CD4-positive, alpha-beta T cell (primary cell): ENCODE results near the gene SMYD3. TPM values are rescaled to one million over a fixed set of nuclear protein-coding genes. Genes with fewer than 3 reads are reported as not detected.

Experiments
- ATAC-seq: fragments of 200-7000 bp; cut with Tn5 transposase; one replicate; pipeline ENCODE4 v1.10.0; 2022; ENCODE audit warnings: mild to moderate bottlenecking; ENCODE audit not compliant: poor library complexity
- CTCF ChIA-PET: fragments of 350-600 bp; sonication (Branson Sonifier 250); formaldehyde crosslinking; loops from one replicate; lab custom pipeline; 2021; ENCODE audit warnings: antibody characterized with exemption, inconsistent platforms; lab: Charles Lee
- POLR2A ChIA-PET: fragments of 350-600 bp; sonication (Branson Sonifier 250); formaldehyde crosslinking; loops from one replicate; lab custom pipeline; 2021; ENCODE audit warnings: antibody characterized with exemption, inconsistent platforms; lab: Charles Lee
- DNase-seq, 14 experiments: peaks; one replicate each; pipeline ENCODE4 v3.0.0-alpha.2; 2013 to 2020; ENCODE audit warnings: mixed read lengths in 2 of 14
- H3K27ac ChIP-seq, 2 donors: one replicate each; pipeline versions ENCODE4 v1.5.1 to v1.7.0; 2013; ENCODE audit warnings: low read length in 2 of 2, low read depth in 1 of 2, mild to moderate bottlenecking in 1 of 2
- H3K27me3 ChIP-seq, 2 experiments: 1 replicate in 1 of 2; 2 replicates in 1 of 2; pipeline versions ENCODE4 v1.6.1 to v1.7.0; 2013; ENCODE audit warnings: low read length in 2 of 2, control low read depth in 1 of 2, mild to moderate bottlenecking in 1 of 2, moderate library complexity in 1 of 2; ENCODE audit not compliant: insufficient read depth in 2 of 2, control insufficient read depth in 1 of 2
- H3K36me3 ChIP-seq: one replicate; pipeline ENCODE4 v1.6.1; 2013; ENCODE audit warnings: low read length, control low read depth; ENCODE audit not compliant: insufficient read depth
- H3K4me1 ChIP-seq: one replicate; pipeline ENCODE4 v1.6.1; 2013; ENCODE audit warnings: low read length, control low read depth; ENCODE audit not compliant: insufficient read depth
- H3K4me3 ChIP-seq: one replicate; pipeline ENCODE4 v1.5.1; 2013; ENCODE audit warnings: mild to moderate bottlenecking, low read length, moderate library complexity
- H3K9me3 ChIP-seq, 2 experiments: 1 replicate in 1 of 2; 2 replicates in 1 of 2; pipeline versions ENCODE4 v1.6.1 to v1.7.0; 2013; ENCODE audit warnings: low read length in 2 of 2, mild to moderate bottlenecking in 2 of 2, control low read depth in 1 of 2, moderate library complexity in 1 of 2; ENCODE audit not compliant: control insufficient read depth in 1 of 2, insufficient read depth in 1 of 2
- H3K27ac Mint-ChIP-seq: one replicate; pipeline ENCODE4 v1.8.0; 2020; ENCODE audit warnings: mixed read lengths
- H3K27me3 Mint-ChIP-seq: one replicate; pipeline ENCODE4 v1.8.0; 2021; ENCODE audit warnings: mixed read lengths
- H3K36me3 Mint-ChIP-seq: one replicate; pipeline ENCODE4 v1.8.0; 2021; ENCODE audit warnings: low read depth, mixed read lengths
- H3K4me1 Mint-ChIP-seq: one replicate; pipeline ENCODE4 v1.8.0; 2021; ENCODE audit warnings: low read depth, mixed read lengths
- H3K4me3 Mint-ChIP-seq: one replicate; pipeline ENCODE4 v1.8.0; 2020; ENCODE audit warnings: mild to moderate bottlenecking, mixed read lengths
- H3K9me3 Mint-ChIP-seq: one replicate; pipeline ENCODE4 v1.8.0; 2020; ENCODE audit warnings: mixed read lengths
- intact Hi-C, 2 experiments: fragments of 100-400 bp; cut with DNase I in 1 of 2; cut with micrococcal nuclease in 1 of 2; formaldehyde crosslinking; loops; one replicate each; pipeline versions ENCODE4 v1.15.1 to v1.9.0; 2023 to 2025; cut with DNase I, micrococcal nuclease
- total RNA-seq, 174 experiments: library from RNA in 2 of 174; stranded (reverse) in 2 of 174; gene quantifications; one replicate each; pipeline ENCODE4 v1.2.3 and lab custom pipeline; 2021 to 2026
- TF ChIP-seq, protein P1 (sequence below): fragments of 200-600 bp; IDR thresholded peaks from one replicate; pipeline ENCODE4 v1.8.0; 2022; ENCODE audit warnings: antibody characterized with exemption, mild to moderate bottlenecking

SMYD3 gene
- total RNA-seq, 2 experiments from 2014 or later = 18.8 to 19.6 TPM

- no peaks in the 10 kb centered on the region for H3K9me3 ChIP-seq
- Mint-ChIP-seq H3K27me3 (no peaks in the 10 kb centered on the region), H3K9me3 (no peaks in the 10 kb centered on the region), H3K4me3 (no peak overlapping the region), H3K4me1 (peaks cover 18% of the 10 kb centered on the region), H3K36me3 (no peaks in the 10 kb centered on the region), H3K27ac (no peak overlapping the region)
- no peak overlapping the region for H3K4me3 ChIP-seq
- intact Hi-C loops = loop anchor here (10.0 kb wide), 2 partner anchors 441 to 1301 kb away; partner anchors contain the start of gene KIF26B (in 1 of the 2)
- DNase-seq = no peak
- ChIA-PET CTCF (no interaction called here), POLR2A (no interaction called here)
- no peak overlapping the region for H3K27ac ChIP-seq
- no peaks in the 10 kb centered on the region for H3K4me1 ChIP-seq
- H3K36me3 ChIP-seq = no peaks in the 10 kb centered on the region
- H3K27me3 ChIP-seq = no peaks in the 10 kb centered on the region
- no peak for ATAC-seq
- TF ChIP-seq, protein P1, sequence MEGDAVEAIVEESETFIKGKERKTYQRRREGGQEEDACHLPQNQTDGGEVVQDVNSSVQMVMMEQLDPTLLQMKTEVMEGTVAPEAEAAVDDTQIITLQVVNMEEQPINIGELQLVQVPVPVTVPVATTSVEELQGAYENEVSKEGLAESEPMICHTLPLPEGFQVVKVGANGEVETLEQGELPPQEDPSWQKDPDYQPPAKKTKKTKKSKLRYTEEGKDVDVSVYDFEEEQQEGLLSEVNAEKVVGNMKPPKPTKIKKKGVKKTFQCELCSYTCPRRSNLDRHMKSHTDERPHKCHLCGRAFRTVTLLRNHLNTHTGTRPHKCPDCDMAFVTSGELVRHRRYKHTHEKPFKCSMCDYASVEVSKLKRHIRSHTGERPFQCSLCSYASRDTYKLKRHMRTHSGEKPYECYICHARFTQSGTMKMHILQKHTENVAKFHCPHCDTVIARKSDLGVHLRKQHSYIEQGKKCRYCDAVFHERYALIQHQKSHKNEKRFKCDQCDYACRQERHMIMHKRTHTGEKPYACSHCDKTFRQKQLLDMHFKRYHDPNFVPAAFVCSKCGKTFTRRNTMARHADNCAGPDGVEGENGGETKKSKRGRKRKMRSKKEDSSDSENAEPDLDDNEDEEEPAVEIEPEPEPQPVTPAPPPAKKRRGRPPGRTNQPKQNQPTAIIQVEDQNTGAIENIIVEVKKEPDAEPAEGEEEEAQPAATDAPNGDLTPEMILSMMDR = no peak
Observed at GRCh38 chr1:246455476-246455875, 51.6 kb downstream of the SMYD3 start.

- CTCF ChIA-PET = no interaction called here
- ATAC-seq = no peak
- H3K4me1 Mint-ChIP-seq = peaks cover 18% of the 10 kb centered on the region
Observed at GRCh38 chr1:246454655-246455054, 52.4 kb downstream of the SMYD3 start.

GRCh38 chr1:246450611-246451251 is 56.3 kb downstream of the SMYD3 start:
- H3K9me3 ChIP-seq = no peaks in the 10 kb centered on the region
- H3K4me3 ChIP-seq = no peak overlapping the region
- ATAC-seq (no peak), DNase-seq (peak in 3 of 14 experiments; percentile 16 to 24 (median 19))
- Mint-ChIP-seq H3K27ac (no peak overlapping the region), H3K36me3 (peaks cover 11% of the 10 kb centered on the region), H3K4me3 (no peak overlapping the region), H3K27me3 (no peaks in the 10 kb centered on the region), H3K4me1 (peaks cover 5% of the 10 kb centered on the region), H3K9me3 (peaks cover 2% of the 10 kb centered on the region)
- no peaks in the 10 kb centered on the region for H3K36me3 ChIP-seq
- TF ChIP-seq, protein P1 = peak; percentile 35
- H3K4me1 ChIP-seq = no peaks in the 10 kb centered on the region
- CTCF ChIA-PET = interaction anchor here (0.6 kb wide), 1 partner anchor 1292 kb away, joined by 3 read pairs; no protein-coding TSS in a partner anchor
- intact Hi-C loops = loop anchor here (10.0 kb wide), 2 partner anchors 436 to 1296 kb away; partner anchors contain the start of gene KIF26B (in 1 of the 2)
- no peak overlapping the region for H3K27ac ChIP-seq
- no peaks in the 10 kb centered on the region for H3K27me3 ChIP-seq
- POLR2A ChIA-PET = no interaction called here

More at GRCh38 chr1:246454655-246455054, 52.4 kb downstream of the SMYD3 start:
- Mint-ChIP-seq H3K9me3 (no peaks in the 10 kb centered on the region), H3K27ac (no peak overlapping the region), H3K36me3 (peaks cover under 1% of the 10 kb centered on the region), H3K27me3 (no peaks in the 10 kb centered on the region), H3K4me3 (no peak overlapping the region)
- intact Hi-C loops = loop anchor here (10.0 kb wide), 2 partner anchors 440 to 1300 kb away; partner anchors contain the start of gene KIF26B (in 1 of the 2)
- Histone ChIP-seq H3K27ac (no peak overlapping the region), H3K27me3 (no peaks in the 10 kb centered on the region), H3K4me1 (no peaks in the 10 kb centered on the region), H3K9me3 (no peaks in the 10 kb centered on the region), H3K36me3 (no peaks in the 10 kb centered on the region), H3K4me3 (no peak overlapping the region)
- DNase-seq = no peak
- TF ChIP-seq, protein P1 = no peak
- POLR2A ChIA-PET = no interaction called here
